Left forelimb (tissue), 1 donor: ENCODE results near the gene DHTKD1.
"Not testable (repeated sequence)": the region's sequence is repeated elsewhere in the genome, so short reads cannot be mapped to it uniquely, and the experiment has no call there.

Experiments
- DNase-seq: peaks from one replicate; pipeline ENCODE4 v3.0.0-alpha.2; 2018; ENCODE audit warnings: low spot score

DHTKD1 gene

DNA sequence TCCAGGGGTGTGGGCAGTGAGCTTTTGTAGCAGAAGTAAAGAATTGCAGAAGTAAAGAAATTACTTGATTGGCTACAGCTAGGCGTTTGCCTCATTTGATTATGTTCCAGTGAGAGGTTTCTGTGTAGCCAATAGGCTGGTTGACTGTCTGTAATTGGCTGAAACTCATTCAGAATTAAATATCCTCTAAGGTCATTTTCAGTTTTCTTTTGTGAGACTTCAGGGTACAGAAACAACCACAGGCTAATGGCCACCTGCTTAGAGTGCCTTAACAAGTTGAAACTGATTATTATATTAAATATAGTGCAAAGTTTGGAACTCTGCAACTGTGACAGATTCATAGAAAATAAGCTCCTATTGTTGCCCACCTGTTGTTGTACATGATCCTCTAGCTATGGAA is 71.3 kb downstream of the DHTKD1 start:
- DNase-seq = no peak

DNA sequence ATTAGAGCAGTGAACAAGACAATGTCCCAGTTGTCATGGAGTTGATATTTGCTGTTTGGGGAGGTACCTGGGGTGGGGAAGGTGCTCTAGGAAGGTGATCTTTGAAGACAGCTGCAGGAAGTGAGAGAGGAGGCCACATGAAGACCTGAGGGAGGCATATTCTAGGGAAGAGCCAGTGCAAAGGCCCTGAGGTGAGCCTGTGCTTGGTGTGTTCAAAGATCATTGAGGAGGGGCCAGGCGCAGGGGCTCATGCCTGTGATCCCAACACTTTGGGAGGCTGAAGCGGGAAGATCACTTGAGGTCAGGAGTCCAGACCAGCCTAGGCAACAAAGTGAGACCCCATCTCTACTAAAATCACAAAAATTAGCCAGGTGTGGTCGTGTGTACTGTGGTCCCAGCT is 75.8 kb downstream of the DHTKD1 start:
- DNase-seq = no peak

DNA sequence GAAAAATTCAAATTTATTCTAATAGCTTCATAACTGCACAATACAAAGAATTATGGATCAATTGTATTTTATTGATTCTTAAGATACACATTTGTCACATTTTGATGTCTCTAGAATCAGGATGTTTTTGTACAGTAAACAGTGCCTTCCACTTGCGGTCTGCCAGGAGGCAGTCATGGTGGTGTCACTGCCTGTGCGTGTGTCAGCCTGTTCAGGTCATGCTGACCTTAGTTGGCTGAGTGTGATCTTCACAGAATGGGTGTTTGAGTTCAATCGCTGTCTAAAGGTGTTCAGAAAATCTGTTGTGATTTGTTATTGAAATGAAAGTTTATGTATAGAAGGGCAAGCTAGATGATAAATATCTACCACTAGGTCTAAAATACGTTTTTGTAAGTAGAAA is 81.4 kb downstream of the DHTKD1 start:
- no peak for DNase-seq

DNA sequence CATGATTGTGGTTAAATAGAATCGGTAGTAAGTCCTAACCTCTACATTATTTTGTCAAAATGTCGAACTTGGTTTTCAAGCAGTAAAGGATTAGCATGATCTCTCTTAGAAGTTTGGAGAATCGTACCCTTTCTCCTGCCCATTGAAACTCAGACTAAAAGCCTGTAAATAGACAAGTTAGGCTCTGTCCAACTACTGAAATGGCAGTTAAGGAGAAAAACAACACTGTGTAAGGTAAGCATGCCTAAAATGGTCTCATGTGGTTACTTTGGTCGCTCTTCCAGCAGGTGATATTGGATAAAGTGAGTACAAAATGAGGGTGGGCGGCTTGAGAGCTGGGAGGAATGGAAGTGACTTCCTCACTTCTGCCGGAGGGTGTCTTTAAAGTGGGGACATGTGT is 85.8 kb downstream of the DHTKD1 start:
- no peak for DNase-seq

DNA sequence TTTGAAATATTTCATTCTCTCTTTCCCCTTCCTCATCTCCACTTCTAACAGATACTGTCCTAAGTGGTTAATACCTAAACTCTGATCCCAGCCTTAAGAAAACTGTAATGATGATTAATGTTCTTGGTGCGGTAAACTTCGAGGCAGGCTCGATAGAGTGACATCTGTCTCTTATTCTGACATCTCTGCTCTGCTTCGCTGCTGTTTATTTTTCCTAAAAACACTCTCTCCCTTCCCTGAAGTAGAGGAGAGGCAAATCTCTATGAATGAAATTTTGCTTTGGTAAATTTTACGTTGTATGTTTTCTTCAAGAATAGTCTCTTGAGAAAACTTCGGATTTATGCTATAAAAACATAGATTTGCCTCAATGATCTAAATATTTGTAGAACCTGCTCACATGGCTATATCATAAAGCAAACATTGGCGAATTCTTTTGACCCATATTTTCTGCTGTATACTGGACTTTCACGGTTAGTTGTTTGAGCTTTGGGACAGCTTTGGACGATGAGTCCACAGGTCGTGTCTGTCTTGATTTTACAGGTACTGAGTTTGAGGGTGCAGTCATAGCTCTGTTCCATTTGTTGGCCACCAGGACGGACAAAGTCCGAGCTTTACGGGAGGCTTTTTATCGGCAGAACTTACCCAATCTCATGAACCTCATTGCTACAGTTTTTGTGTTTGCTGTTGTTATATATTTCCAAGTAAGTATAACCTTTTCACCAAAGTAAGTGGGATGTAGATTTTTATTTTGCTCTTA is 87.8 kb downstream of the DHTKD1 start:
- DNase-seq = no peak

DNA sequence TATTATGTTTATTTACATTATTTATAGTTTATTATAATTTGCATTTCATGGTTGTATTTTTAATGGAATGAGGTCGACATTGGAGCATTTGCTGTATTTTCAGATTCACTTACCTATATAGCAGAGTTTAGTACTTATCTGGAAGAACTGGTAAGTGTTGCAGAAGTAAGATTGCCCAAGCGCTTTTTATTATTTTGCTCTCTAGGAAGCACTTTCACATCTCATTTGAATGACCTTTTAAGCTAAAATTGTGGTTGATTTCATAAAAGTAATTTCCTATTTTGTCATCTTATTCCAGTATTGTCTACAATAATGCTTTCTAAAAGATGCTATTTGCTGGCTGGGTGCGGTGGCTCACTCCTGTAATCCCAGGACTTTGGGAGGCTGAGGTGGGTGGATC is 89.4 kb downstream of the DHTKD1 start:
- no peak for DNase-seq

DNA sequence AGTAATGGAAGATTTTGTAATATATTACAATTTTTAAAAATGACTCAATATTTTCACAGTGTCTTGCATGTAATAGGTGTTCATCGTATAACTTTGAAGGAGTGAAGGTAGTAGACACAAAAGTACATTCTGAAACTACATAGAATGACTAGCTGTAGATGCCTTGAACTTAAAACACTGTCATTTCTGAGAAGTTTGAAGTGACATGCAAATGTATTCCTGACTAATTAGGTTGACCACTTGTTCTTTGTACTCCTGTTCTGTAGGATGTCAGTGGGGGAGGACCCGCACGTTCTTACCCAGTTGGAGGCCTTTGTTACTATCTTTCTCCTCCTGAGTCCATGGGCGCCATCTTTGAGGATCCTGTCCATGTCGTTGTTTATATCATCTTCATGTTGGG is 91.9 kb downstream of the DHTKD1 start:
- DNase-seq = no peak

DNA sequence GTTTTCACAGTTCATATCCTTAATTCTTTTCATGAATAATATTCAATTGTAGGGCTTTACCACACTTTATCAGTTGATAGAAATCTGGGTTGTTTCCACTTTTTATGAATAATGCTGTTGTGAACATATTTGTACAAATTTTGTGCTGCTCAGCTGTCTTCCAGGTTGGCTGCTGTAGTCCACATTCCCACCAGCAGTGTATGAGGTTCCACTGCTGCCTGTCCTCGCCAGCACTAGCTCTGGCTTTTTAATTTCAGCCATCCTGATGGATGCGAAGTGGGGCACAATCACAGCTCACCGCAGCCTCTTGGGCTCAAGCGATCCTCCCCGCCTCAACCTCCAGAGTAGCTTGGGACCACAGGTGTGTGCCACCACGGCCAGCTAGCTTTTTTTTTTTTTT is 94.2 kb downstream of the DHTKD1 start:
- no peak for DNase-seq

DNA sequence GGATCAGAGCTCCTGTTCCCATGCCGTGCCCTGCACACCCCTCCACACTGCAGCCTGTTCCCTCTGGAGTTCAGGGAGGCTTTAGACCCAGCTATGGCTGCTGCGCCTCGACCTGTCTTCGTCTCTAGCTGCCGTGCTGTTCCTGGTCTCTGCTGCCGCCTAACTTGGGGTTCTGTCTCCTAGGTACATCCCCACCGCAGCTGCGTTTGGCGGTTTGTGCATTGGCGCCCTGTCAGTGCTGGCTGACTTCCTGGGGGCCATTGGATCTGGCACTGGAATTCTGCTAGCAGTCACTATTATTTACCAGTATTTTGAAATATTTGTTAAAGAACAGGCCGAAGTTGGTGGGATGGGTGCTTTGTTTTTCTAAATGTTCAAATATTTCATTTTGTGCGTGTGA is 95.3 kb downstream of the DHTKD1 start:
- DNase-seq = no peak

DNA sequence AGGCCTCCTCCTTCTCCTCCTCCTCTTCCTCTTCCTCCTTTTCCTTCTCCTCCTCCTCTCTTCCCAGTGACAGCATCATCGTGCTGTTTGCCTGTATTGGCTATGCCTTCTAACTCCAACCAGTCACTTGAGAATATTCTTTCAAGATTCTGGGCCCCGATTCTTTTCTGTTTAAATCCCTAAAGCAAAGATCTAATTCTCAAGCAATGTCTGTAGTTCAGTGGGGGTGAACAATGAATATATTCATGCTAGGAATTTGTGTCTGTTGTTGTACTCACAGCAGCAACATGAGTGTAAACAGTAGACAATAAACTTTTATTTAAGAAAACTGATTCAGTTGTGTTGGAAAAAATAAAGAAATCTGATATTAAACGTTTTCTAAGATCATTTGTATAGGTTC is 96.3 kb downstream of the DHTKD1 start:
- DNase-seq = no peak

DNA sequence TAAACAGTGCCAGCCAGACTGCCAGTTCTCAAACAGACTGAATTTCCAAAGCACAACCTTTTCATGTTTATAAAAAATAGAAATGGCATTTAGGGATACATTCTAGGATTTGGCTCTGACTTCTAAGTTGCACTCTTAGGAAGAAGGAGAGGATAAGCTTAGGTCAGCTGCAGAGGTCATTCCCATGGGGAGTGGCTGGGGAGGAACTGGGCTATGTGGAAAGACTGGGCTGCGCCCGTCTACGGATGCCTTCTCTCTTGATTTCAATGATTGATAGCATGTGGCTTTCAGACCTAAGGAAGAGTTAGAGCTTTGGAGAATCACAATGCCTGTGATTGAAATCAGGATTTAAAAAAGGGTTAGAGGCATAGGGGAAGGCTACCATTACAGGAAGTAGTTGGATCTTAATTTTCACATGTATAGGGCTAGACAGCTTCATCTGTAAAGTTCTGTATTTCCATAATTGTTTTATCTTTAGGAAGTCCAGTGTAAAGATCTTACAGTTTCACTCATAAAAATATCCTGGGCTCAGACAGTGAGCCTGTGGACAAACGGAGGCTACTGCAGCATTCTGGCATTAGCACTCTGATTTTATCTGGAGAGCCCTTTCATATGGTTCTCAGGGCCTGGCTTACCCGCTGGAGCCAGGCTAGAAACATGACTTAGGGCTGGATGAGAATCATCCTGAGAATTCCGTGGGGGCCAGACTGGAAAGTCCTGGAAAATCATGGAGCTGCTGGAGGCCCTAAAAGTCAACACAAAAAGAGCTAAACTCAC is 97.4 kb downstream of the DHTKD1 start:
- no peak for DNase-seq

DNA sequence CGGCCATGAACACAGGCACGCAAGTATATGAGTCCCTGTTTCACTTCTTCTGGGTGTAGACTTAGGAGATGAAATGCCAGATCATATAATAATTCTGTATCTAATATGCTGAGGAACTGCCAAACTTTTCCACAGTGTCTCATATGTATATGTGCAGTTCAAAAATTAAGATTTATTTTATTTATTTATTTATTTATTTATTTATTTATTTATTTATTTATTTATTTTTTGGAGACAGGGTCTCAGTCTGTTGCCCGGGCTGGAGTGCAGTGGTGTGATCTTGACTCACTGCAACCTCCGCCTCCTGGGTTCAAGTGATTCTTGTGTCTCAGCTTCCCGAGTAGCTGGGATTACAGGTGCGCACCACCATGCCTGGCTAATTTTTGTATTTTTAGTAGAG is 102.8 kb downstream of the DHTKD1 start:
- DNase-seq = not testable (repeated sequence)
